IPS-18a (cell line): ENCODE results near the gene UGT1A10.

ENCODE experiments used
- H3K27ac ChIP-seq: one replicate; pipeline ENCODE4 v1.5.1; 2013; ENCODE audit warnings: low read length
- H3K27me3 ChIP-seq: one replicate; pipeline ENCODE4 v1.6.1; 2013; ENCODE audit warnings: mild to moderate bottlenecking, low read length; ENCODE audit not compliant: control insufficient read depth, insufficient read depth
- H3K36me3 ChIP-seq: one replicate; pipeline ENCODE4 v1.6.1; 2013; ENCODE audit warnings: low read depth, low read length; ENCODE audit not compliant: control insufficient read depth
- H3K4me1 ChIP-seq: one replicate; pipeline ENCODE4 v1.6.1; 2013; ENCODE audit warnings: low read depth, low read length; ENCODE audit not compliant: control insufficient read depth
- H3K4me3 ChIP-seq: one replicate; pipeline ENCODE4 v1.5.1; 2013; ENCODE audit warnings: low read length
- H3K9ac ChIP-seq: one replicate; pipeline ENCODE4 v1.6.1; 2013; ENCODE audit warnings: mild to moderate bottlenecking, low read length, moderate library complexity
- H3K9me3 ChIP-seq: one replicate; pipeline ENCODE4 v1.6.1; 2013; ENCODE audit warnings: low read depth, low read length; ENCODE audit not compliant: control insufficient read depth

Gene UGT1A10

DNA sequence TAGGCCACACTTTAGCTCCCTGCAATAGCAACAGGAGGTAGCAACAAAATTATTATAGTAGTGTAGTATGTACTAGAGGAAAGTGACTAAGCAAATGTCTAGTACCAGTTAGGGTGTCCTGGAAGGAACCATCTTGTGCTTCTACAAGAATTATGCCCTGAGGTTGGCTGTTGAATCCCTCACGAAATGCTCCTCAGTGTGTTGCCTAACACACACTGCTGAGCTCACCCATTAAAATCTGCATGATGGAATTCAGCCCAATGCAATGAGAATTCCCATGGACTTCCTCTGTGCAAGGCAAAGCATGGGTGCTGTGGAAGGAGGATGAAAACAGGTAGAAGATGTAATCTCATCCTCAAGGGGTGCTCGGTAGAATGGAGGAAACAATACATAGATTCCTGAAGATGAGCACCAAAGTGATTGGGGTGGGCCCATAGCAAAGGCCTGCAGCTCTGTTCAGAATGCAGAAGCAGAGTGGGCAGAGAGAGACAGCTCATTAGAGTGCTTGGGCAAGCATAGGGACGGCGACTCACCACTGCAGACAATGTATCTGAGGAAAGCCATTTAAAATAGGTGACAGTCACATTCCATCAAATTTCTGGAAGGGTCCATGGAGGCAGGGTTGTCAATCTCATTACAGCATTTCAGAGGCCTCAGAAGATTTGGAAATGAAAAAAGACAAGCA, 44.3 kb downstream of the UGT1A10 start:
- H3K9me3 ChIP-seq, result no peaks in the 10 kb centered on the region
- no peak overlapping the region for H3K27ac ChIP-seq
- no peaks in the 10 kb centered on the region for H3K27me3 ChIP-seq
- H3K4me1 ChIP-seq, result no peaks in the 10 kb centered on the region
- H3K4me3 ChIP-seq, result no peak overlapping the region
- H3K9ac ChIP-seq, result no peak overlapping the region
- no peaks in the 10 kb centered on the region for H3K36me3 ChIP-seq

- Histone ChIP-seq H3K27me3 (no peaks in the 10 kb centered on the region), H3K27ac (no peak within 1 kb of the TSS), H3K9me3 (no peaks in the 10 kb centered on the region)
Observed at GRCh38 chr2:233681521-233682099, 45.4 kb downstream of the UGT1A10 start, which contains the start of gene UGT1A7. Gene UGT1A7, plus strand, starts transcription at chr2:233681901. Its CDS starts 37 bp downstream, at chr2:233681938.

DNA sequence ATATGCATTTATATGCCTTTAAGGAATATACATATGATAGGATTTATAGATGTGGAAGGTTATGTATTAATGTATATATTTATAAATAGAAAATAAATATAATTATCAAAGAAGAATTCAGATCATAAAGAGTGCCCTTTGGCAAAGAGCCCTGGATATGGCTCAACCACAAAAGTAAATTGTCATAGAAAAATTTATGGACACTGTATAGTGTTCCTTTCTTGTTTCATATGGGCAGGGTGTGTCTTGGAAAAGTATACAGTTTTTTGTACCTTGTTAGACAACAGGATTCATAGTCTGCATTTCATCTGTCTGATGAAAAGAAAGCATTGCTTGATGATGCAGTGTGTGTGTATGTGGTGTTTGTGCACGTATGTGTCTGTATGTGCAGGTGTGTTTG, 48.4 kb downstream of the UGT1A10 start:
- Histone ChIP-seq H3K27me3 (no peaks in the 10 kb centered on the region), H3K4me3 (no peak overlapping the region), H3K9me3 (no peaks in the 10 kb centered on the region), H3K27ac (no peak overlapping the region), H3K36me3 (no peaks in the 10 kb centered on the region), H3K9ac (no peak overlapping the region), H3K4me1 (peaks cover 10% of the 10 kb centered on the region)

More at GRCh38 chr2:233681521-233682099, 45.4 kb downstream of the UGT1A10 start, which contains the start of gene UGT1A7:
- Histone ChIP-seq H3K9ac (no peak within 1 kb of the TSS), H3K4me3 (no peak within 1 kb of the TSS), H3K4me1 (no peaks in the 10 kb centered on the region), H3K36me3 (no peaks in the 10 kb centered on the region)

- H3K9me3 ChIP-seq, result no peaks in the 10 kb centered on the region
- H3K9ac ChIP-seq, result no peak overlapping the region
- H3K36me3 ChIP-seq, result no peaks in the 10 kb centered on the region
- H3K4me3 ChIP-seq, result no peak overlapping the region
- H3K27ac ChIP-seq, result no peak overlapping the region
- peaks cover 20% of the 10 kb centered on the region for H3K4me1 ChIP-seq
- no peaks in the 10 kb centered on the region for H3K27me3 ChIP-seq
Observed at GRCh38 chr2:233686928-233687327, 50.7 kb downstream of the UGT1A10 start.

DNA sequence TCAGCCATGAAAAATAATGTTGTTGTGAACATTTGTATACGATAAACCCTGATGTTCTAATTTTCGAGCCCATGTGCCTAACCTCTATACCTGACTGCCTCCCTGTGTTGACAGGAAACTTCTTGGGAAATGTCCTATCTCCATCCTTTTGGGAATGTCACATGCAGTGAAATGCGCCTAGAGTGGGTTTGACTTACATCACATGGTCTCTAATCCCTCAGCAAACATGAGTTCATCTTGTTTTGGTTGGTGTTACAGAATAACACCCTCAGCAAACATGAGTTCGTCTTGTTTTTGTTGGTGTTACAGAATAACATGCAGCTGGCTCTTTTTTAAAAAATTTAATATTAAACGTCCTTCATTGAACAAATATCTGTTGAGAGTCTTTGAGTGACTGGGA, 52.1 kb downstream of the UGT1A10 start:
- Histone ChIP-seq H3K9me3 (no peaks in the 10 kb centered on the region), H3K27ac (no peak overlapping the region)

GRCh38 chr2:233689031-233689430, 52.8 kb downstream of the UGT1A10 start:
- no peak overlapping the region for H3K27ac ChIP-seq
- H3K9ac ChIP-seq, result no peak overlapping the region
- no peaks in the 10 kb centered on the region for H3K9me3 ChIP-seq
- H3K4me3 ChIP-seq, result no peak overlapping the region
- no peaks in the 10 kb centered on the region for H3K36me3 ChIP-seq
- H3K4me1 ChIP-seq, result peaks cover 21% of the 10 kb centered on the region
- H3K27me3 ChIP-seq, result no peaks in the 10 kb centered on the region

More for the DNA sequence above, 52.1 kb downstream of the UGT1A10 start:
- H3K27me3 ChIP-seq, result no peaks in the 10 kb centered on the region
- no peak overlapping the region for H3K4me3 ChIP-seq
- H3K4me1 ChIP-seq, result peaks cover 21% of the 10 kb centered on the region
- H3K9ac ChIP-seq, result no peak overlapping the region
- no peaks in the 10 kb centered on the region for H3K36me3 ChIP-seq

GRCh38 chr2:233689501-233689900, 53.3 kb downstream of the UGT1A10 start:
- Histone ChIP-seq H3K4me1 (peaks cover 21% of the 10 kb centered on the region), H3K27me3 (no peaks in the 10 kb centered on the region), H3K9ac (no peak overlapping the region)

GRCh38 chr2:233690444-233690843, 54.2 kb downstream of the UGT1A10 start:
- H3K4me3 ChIP-seq, result no peak overlapping the region
- peaks cover 21% of the 10 kb centered on the region for H3K4me1 ChIP-seq
- no peaks in the 10 kb centered on the region for H3K9me3 ChIP-seq
- no peaks in the 10 kb centered on the region for H3K36me3 ChIP-seq
- no peak overlapping the region for H3K9ac ChIP-seq
- no peaks in the 10 kb centered on the region for H3K27me3 ChIP-seq
- H3K27ac ChIP-seq, result no peak overlapping the region

More at GRCh38 chr2:233689501-233689900, 53.3 kb downstream of the UGT1A10 start:
- Histone ChIP-seq H3K27ac (no peak overlapping the region), H3K36me3 (no peaks in the 10 kb centered on the region), H3K4me3 (no peak overlapping the region), H3K9me3 (no peaks in the 10 kb centered on the region)

DNA sequence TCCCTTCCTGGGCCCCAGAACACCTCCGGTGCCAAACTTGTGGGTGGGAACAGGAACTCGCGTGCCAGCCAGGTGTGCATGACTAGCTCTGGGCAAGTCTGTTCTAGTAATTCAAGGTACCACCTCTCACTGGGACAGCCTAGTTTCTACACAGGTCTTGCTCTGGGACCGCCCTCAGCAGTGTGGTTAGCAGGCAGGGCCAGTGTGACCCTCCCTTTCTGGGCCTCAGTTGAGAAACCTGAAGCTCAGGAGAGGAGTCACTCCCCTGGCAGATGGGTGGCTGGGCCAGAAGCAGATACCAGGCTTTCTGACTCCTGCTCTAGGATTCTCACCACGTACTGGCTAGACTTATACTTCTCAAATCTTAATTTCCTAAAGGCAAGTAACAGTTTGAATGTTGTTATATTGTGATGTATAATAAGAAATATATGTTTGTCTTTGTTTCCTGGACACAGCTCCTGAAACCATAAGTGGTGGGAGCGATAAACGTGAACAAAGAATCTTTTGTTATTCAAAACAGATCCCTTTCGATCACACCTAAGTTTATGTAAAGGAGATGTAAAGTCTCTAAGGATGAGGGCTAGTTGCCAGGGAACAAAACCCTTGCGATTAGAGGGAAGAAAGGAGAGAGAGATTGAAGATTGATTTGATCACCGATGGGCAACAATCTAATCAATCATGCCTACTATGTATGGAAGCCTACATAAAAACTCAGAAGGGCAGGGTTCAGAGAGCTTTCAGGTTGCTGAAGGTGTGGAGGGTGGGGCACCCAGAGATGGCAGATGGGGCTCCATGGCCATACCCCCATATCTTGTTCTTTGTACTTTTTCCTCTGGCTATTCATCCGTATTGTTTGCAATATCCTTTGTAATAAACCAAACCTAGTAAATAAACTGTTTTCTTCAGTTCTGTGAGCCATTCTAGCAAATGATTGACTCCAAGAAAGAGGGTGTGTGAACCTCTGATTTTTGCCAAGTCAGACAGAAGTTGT, 55.5 kb downstream of the UGT1A10 start:
- Histone ChIP-seq H3K27me3 (no peaks in the 10 kb centered on the region), H3K4me3 (no peak overlapping the region), H3K9me3 (no peaks in the 10 kb centered on the region), H3K4me1 (peaks cover 21% of the 10 kb centered on the region), H3K36me3 (no peaks in the 10 kb centered on the region), H3K27ac (no peak overlapping the region), H3K9ac (no peak overlapping the region)

- H3K4me1 ChIP-seq, result peaks cover 21% of the 10 kb centered on the region
- H3K4me3 ChIP-seq, result no peak within 1 kb of the TSS
- H3K9me3 ChIP-seq, result no peaks in the 10 kb centered on the region
- no peak within 1 kb of the TSS for H3K27ac ChIP-seq
- no peak within 1 kb of the TSS for H3K9ac ChIP-seq
- H3K27me3 ChIP-seq, result no peaks in the 10 kb centered on the region
- H3K36me3 ChIP-seq, result no peaks in the 10 kb centered on the region
Observed at GRCh38 chr2:233692648-233693047, 56.4 kb downstream of the UGT1A10 start, which contains the start of gene UGT1A6. Gene UGT1A6, plus strand, starts transcription at chr2:233692890. Its CDS starts 115 bp downstream, at chr2:233693005.

DNA sequence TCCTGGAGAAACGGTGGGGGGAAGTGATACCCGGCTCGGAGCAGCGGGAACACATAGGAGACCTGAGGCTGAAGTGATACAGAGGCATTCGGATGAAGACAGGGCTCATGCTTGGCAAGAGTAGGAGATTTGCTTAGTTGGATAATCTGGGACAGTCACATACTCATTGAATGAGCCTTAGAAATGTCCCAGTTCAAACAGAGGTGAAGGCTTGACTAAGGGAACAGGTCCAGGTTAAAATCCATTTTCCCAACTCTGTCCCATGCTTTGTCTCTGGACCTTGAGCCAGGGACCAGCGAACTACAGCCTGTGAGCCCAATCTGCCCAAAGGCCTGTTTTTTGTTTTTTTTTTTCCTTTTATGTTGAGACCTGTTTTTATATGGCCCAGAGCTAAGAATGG, 57.7 kb downstream of the UGT1A10 start:
- no peak overlapping the region for H3K4me3 ChIP-seq
- H3K4me1 ChIP-seq, result peaks cover 15% of the 10 kb centered on the region
- H3K27me3 ChIP-seq, result no peaks in the 10 kb centered on the region
- no peak overlapping the region for H3K27ac ChIP-seq
- H3K9ac ChIP-seq, result no peak overlapping the region
- H3K9me3 ChIP-seq, result no peaks in the 10 kb centered on the region
- no peaks in the 10 kb centered on the region for H3K36me3 ChIP-seq
